HG02885 (cell line): Measurements from ENCODE around the gene DPP10.

Source experiments
- ATAC-seq: cut with Tn5 transposase; IDR thresholded peaks from one replicate; pipeline ENCODE4 v1.9.1; 2021; ENCODE audit warnings: mild to moderate bottlenecking; ENCODE audit not compliant: unreplicated experiment, poor library complexity

Gene DPP10

DNA sequence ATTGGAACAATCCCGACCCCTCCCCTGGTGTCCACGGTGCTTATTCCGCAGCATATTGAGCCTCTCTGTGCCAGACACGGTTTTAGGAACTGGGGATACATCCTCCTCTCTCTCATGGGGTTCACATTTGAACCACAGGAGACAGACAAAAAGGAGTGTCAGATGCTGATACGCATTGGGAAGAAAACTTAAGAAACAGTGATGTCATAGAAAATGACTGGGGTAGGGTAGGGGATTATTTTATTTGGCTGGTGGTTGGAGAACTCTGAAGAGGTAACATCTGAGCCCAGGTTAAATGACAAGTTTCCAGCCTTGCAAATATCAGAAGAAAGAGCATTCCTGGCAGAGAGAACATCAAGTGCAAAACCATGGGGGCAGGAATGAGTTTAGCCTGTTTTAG, 344.5 kb downstream of the DPP10 start:
- no peak for ATAC-seq

DNA sequence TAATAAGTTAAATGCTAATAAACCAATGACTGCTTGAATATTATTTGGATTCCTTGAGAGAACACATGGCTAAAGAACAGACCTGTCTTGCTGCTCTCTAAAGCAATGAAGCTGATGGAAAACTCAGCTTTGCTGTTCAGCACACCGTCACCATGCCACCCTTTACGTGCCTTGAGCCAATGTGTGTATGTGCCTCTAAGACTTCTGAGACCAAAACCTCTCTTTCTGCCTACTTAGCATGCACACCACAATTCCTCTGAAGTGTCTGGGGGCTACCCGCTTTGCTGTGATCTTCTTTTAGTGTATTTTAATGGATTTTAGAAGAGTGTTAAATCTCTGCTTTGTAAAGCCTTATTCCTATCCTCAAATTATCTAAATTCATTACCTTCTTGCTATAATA, 345.0 kb downstream of the DPP10 start:
- ATAC-seq = no peak

- ATAC-seq = no peak
Observed at GRCh38 chr2:114789989-114790388, 347.5 kb downstream of the DPP10 start.

- no peak for ATAC-seq
Observed at GRCh38 chr2:114797540-114797939, 355.1 kb downstream of the DPP10 start.

DNA sequence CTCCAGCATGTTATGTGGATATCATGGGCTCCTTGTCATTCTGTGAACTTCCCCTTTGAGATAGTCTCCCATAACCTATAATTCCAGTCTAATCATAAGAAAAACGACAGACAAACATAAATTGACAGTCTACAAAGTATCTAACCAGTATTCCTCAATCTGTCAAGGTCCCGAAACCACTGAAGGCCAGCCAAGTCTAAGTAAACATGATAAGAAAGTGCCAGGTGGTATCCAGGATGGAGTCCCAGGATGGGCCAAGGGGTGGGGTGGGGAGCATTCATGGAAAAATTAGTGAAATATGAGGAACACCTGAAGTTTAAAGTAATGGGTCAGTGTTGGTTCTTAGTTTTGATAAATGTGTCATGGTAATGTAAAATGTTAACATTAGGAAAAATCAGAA, 355.5 kb downstream of the DPP10 start:
- no peak for ATAC-seq

DNA sequence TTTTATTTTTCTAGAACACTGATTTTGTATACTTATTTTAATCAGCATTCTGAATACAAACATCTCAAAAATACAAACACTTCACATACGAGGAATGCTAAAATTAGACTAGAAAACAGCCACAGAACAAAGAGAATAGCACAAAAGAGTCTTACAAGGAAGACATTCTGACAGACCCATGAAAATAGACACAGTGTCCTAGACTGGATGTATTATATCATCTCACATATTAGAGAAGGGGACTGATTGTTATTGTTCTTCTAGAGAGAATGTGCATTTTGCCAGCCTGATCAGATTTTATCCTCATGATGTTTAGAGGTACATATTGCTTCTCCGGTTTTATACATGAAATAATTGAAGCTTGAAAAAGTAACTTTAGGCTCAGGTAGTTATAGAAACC, 357.9 kb downstream of the DPP10 start:
- ATAC-seq = no peak

DNA sequence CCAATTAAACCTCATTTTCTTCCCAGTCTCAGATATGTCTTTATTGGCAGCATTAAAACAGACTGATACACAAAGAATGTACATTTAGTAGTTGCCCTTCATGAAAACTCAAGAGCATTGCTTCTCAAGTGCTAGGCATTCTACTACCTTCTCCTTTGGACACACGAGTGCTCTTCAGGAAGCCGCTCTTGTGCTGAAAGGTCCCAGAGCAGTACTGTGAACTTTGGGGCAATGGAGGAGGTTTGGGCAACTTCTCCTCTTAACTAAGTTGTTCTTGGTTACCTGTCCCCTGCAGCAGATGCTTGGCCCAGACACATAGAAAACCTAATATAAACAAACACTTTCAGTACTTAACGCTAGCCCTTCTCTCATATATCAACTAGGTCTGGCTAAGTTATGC, 362.8 kb downstream of the DPP10 start:
- ATAC-seq = no peak

DNA sequence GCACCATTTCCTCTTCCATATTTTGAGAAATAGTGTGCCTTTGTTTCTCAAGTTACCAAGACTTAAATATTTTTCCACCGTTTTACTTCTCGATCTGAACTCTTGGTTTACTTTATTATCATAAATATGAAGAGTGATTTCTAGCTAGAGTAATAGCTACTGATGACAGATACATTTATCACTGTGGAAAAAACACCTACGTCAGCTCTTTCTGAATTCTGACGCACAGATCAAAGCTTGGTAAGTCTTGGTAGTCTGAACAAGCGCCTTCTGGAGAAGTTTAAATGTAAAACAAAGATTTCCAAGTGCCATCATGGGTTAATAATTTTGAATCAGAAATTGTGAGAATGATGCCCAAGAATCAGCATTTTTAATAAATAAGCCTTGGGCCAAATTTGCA, 367.7 kb downstream of the DPP10 start:
- no peak for ATAC-seq

DNA sequence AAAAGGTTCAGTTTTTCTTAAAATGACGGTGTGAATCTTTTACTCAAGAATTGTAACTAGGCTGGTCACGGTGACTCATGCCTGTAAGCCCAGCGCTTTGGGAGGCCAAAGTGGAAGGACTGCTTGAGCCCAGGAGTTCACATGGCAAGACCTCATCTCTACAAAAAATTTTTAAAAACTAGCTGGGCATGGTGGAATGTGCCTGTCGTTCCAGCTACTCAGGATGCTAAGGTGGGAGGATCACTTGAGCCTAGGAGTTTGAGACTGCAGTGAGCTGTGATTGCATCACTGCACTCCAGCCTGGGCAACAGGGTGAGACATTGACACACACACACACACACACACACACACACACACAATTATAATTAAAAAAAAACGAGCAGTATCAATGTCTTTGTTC, 369.8 kb downstream of the DPP10 start:
- ATAC-seq = no peak

DNA sequence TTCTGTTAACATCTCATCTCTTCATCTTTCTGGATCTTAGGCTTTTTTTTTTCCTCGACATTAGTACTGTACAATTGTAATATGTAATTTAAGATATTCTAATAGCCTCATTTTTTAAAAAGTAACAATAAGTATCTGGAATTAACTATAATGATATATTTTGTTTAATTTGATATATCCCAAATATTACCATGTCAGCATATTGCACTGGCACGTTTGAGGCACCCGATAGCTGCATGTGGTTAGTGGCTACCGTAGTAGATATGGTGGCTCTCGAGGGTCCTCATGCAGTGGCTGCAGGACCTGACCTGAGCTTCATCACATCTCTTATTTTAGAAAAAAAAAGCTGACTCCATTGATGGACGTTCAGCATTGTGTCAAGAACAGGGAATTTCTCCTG, 371.9 kb downstream of the DPP10 start:
- no peak for ATAC-seq

- ATAC-seq = no peak
Observed at GRCh38 chr2:114821055-114821454, 378.6 kb downstream of the DPP10 start.

DNA sequence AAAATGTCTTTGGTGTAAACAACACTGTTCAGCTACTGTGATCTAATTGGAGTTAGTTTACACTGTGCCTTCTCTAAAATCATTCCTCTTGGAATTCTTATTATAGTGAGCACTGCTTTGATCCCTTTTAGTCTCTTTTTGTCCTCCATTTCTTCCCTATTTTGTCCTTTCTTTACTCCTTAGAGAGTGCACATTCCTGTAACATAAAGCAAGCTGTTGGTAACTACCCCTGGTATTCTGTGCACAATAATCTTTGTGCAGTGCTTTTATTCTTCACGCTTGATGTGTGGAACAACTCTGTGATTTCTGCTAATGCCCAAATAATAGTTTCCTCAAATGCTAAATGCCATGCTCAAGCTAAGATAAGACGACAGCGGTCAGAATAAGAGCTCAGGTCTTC, 401.5 kb downstream of the DPP10 start:
- no peak for ATAC-seq

GRCh38 chr2:114857196-114857595, 414.8 kb downstream of the DPP10 start:
- no peak for ATAC-seq

- ATAC-seq = no peak
Observed at GRCh38 chr2:114859726-114860510, 417.5 kb downstream of the DPP10 start.

DNA sequence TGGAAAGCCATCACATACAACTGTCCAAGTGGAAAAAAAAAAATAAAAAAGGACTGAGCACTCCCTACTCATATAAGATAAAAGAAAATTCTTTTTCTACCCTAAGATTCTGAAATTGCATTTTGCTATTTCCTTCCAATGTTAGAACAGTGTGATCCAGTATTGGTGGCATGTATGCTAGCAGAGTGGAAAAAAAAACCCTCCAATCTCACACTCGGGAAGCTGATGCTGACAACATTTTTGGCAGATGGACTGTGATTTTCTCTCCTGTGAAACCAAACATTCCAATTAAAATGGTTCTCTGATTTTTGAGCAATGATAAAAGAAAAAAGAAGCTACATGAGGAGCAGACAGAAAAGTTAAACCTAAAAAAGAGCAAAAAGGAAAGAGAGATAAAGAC, 419.8 kb downstream of the DPP10 start:
- no peak for ATAC-seq

DNA sequence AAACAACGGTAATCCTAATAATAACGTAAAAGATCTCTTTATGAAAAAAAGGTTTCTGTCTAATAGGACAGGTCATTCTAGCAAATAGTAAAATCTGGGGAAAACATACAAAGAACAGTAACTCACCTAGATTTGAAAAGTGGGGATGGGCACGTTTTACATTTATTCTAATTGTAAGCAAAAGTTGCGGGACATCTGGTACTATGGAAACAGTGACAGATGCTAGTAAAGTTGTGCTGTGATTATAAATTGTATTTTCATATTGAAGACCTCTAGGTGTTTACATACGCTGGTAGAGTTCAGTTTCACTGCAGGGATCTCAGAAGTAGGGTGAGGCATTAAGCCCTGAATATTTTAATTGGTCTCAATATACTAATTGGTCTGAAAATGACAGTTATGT, 422.5 kb downstream of the DPP10 start:
- no peak for ATAC-seq

DNA sequence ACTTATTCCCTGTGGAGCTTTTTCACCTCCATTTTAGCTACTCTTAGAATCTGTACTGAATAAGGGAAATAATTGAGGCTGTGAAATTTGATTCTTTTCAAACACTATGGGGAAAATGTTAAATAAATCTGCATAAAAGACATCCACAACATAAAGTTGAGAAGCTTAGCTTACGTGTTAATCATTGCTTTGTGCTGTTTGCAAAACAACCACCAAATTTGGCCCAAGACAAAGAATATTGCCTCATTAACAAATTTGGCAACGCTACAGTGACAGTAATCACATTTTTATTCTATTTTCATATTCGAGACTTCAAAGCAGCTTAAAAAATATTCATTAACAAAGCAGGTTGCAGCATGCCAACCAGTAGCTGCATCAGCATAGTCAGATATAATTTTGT, 437.6 kb downstream of the DPP10 start:
- ATAC-seq = no peak

GRCh38 chr2:114919985-114920384, 477.5 kb downstream of the DPP10 start:
- no peak for ATAC-seq

DNA sequence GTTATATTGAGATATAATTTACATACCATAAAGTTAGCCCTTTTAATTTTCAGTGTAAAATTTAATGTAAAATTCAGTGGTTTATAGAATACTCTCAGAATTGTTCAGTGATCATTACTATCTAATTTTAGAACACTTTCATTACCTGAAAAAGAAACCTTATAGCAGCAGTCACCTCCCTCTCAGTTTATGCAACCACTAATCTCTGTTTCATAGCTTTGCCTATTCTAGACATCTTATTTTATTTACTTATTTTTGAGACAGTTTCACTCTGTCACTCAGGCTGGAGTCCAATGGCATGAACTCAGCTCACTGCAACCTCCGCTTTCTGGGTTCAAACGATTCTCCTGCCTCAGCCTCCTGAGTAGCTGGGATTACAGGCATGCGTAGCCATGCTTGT, 479.6 kb downstream of the DPP10 start:
- no peak for ATAC-seq

GRCh38 chr2:114925296-114926255, 483.1 kb downstream of the DPP10 start:
- ATAC-seq = no peak

- no peak for ATAC-seq
Observed at GRCh38 chr2:114926303-114926702, 483.9 kb downstream of the DPP10 start.
